HG02884 (cell line): ENCODE measurements around the gene BPIFB1.

Source experiments
- ATAC-seq: cut with Tn5 transposase; IDR thresholded peaks from one replicate; pipeline ENCODE4 v1.9.1; 2021; ENCODE audit warnings: mild to moderate bottlenecking, moderate library complexity; ENCODE audit not compliant: unreplicated experiment

The BPIFB1 gene

DNA sequence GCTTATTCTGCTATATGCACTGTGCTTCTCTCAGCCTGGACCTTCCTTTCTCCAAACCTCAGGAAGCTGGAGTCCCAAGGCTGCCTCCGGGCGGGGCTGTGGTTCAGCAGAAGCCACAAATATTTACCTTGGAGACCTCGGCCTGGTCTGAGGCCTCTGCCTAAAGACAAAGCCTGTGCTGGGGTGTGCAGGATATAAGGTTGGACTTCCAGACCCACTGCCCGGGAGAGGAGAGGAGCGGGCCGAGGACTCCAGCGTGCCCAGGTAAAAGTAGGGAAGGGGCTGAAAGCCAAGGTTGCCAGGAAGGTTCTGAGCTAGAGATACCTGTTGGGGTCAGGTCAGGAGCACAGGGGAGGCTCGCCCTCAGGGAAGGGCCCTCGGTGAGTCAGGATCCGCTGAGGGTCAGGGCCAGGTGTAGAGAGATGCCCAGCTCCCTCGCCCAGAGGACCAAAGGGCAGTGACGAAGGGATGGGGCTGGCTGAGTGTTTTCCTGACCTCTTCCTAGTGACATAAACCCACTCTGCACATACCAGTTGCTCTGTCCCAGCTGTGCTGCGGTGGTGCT, at the start of gene BPIFB1:
Gene BPIFB1 (plus strand): TSS at position 224 of the 565 bp plus-strand sequence. CDS start 2,860 bp downstream, outside the sequence.
- no peak for ATAC-seq

DNA sequence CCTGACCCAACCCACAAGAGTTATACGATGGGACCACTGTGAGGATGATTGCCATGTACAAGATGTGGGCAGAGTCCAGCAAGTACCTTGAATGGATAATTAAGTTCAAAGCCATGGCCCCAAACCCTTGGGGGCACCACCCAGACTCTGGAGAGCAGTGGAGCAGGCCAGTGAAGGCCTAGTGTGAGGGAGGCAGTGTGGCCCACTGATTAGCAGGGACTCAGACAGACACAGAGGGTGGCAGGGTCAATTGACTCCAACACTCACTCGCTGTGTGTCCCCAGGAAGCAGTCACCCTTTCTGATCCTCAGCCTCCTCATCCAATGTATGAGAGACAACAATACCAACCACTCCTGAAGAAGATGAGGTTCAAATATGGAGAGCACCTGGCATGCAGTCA, 49.0 kb upstream of the BPIFB1 start:
- ATAC-seq: no peak

GRCh38 chr20:33235696-33236095, 47.3 kb upstream of the BPIFB1 start, which contains the start of gene BPIFA1:
TSS of gene BPIFA1 (plus strand) at chr20:33235996. CDS start at chr20:33237712, 1,716 bp downstream.
- ATAC-seq: no peak

GRCh38 chr20:33236351-33236750, 46.7 kb upstream of the BPIFB1 start:
- ATAC-seq: no peak

DNA sequence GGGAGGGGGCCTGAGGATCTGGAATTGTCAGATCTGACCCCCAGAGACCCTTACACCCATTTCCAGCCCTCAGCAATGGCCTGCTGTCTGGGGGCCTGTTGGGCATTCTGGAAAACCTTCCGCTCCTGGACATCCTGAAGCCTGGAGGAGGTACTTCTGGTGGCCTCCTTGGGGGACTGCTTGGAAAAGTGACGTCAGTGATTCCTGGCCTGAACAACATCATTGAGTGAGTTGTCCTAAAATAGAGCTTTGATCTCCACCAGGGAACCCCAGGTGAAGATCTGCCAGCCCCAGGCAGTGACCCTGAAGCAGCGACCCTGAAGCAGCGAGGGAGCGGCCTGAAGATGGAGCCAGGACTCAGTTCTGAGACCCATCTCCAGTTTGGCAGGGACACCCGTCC, 45.0 kb upstream of the BPIFB1 start:
- no peak for ATAC-seq

DNA sequence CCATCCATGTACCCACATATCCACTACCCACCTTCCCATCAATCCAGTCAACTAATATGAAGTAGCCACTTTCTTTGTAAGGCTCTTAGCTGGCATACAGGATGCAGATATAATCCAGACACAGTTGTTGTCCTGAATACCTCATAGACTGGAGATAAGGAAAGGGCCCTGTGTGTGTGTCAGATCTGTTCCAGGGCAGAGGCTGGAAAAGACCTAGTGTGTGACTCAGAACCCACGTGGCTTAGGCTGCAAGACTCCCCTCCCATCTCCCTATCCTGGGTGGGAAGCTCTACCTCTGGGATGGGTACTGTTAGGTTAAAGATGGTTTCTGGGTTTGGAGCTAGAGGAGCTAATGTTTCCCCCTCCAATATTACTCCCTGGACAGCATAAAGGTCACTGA, 43.6 kb upstream of the BPIFB1 start:
- no peak for ATAC-seq

GRCh38 chr20:33239979-33240736, 42.9 kb upstream of the BPIFB1 start:
- no peak for ATAC-seq

DNA sequence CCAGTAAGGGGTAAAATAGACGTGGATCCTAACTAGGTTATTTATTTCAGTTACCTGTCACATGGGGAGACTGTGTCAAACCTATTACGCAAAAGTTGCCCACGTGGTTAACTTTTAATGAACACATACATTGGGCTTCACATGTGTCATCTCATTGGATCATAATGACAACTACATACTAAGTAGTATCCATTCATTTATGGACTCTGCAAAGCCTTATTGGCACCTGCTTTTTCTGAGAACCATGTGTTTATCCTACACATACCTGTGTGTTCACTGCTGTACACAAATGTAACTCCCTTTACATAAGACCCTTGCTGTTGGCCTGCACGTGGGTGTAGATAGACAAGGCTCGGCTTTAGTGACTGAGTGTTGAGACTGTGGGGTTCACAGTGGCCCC, 42.1 kb upstream of the BPIFB1 start:
- no peak for ATAC-seq

GRCh38 chr20:33242319-33243100, 40.5 kb upstream of the BPIFB1 start:
- ATAC-seq: no peak

DNA sequence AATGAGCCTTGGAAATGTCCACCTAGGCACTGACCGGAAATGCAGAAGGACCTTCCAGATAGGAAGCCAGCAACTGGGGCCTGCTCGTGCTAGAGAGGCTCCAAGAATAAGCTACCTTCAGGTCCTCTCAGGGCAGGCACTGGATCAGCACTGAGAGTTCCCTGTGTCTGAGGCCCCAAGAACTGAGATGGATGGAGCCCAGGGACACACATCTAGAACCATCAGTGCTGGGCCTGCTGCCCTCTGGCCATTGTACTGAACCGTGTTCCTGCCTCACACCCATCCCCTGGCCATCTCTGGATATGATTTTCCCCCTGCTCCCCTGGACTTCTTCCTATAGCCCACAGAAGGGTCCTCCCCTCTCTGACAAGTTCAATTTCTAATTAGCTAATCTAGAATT, 36.9 kb upstream of the BPIFB1 start:
- ATAC-seq: no peak

DNA sequence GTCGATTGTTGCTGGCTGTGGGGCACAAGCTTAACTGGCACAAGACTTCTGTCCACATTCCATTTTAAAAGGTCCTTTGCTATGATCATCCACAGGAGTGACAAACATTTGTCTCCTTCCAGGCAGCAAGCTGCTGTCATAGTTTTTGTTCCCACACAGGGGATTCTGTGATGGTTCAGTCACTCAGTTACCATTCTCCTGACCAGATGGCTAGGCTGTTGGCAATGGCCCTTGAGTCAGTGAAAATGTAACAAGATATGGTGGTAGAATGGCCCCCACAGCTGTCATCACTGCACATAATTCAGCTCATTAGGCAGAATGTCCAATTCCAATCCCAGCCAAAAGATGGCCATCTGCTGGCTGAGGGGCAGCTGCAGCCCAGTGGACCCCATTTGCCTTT, 33.6 kb upstream of the BPIFB1 start:
- no peak for ATAC-seq

GRCh38 chr20:33250666-33251065, 32.3 kb upstream of the BPIFB1 start:
- no peak for ATAC-seq

DNA sequence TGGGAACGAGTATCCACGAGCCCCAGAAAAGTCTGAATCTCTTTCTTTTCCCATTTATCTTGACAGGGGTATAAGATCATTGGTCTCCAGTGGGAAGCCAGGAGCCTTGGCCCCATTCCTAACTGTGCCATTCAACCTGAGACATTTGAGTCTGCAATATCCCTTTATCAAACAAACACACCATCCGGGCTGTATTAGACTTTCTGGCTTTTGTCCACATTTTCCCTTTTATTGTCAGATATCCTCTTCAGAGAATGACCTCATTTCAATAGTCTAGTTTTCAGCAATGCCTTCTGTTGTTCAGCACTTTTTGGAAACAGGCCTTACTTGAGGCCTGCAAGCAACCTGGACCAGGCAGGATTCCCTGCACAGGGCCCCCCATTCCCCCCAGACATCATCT, 31.5 kb upstream of the BPIFB1 start:
- no peak for ATAC-seq

DNA sequence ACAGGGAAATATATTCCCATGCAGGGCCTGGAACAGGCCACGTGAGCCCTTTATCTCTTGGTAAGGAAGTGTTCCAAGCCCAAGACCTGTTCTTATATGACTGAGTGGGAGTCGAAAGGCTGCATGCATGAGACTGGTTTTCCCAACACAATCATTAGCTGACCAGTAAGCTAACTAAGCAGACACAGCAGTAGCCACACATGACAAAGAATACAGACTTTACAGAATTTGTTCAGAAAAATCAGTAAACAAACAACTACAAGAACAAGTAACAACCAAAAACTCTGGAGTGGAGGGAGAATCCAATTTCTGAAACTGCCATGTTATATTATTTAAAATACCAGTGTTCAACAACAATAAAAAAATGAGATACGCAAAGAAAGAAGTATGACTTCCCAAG, 30.6 kb upstream of the BPIFB1 start:
- ATAC-seq: no peak

DNA sequence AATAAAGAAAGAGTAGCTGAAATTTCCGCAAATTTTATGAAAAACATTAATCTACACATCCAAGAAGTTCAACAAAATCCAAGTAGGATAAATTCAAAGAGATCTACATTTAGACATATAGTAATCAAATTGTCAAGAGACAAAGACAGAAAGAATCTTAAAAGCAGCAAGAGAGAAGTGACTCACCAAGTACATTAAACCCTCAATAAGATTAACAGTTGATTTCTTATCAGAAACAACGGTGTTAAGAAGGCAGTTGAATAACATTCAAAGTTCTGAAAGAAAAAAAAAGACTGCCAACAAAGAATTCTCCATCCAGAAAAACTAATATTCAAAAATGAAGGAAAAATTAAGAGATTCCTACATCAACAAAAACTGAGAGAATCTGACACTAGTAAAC, 28.0 kb upstream of the BPIFB1 start:
- ATAC-seq: no peak

DNA sequence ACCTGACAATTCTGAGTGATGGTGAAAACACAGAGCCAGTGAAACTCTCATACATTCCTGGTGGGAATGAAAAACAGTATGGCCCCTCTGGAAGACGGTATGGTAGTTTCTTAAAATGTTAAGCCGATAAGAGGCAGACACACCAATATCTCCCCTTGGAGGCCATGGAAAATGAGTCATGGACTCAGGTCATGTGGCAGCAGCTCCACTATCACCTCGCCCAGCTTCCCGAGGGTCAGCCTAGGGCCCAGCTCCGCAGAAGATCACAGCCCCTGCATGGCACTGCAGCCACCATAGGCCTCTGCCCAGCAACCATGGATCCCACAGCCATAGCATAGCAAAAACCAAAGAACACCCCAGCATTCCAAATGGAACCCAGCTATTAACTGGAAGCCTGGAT, 25.8 kb upstream of the BPIFB1 start:
- ATAC-seq: no peak

- ATAC-seq: no peak
Measured at GRCh38 chr20:33259371-33259770, 23.6 kb upstream of the BPIFB1 start.

DNA sequence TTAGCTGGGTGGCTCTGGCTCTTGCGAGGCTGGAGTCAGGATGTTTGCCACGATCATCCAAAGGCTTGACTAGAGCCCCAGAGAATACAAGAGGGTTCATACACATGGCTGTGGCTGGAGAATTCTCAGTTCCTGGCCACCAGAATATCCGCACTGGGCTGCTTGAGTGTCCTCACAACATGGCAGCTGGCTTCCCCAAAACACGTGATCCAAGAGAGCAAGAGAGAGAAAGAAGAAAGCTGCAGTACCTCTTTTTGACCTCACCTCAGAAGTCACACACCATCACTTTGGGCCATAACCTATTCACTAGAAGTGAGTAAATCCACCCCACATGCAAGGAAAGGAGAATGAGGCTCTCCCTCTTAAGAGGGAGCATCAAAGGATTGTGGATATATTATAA, 21.5 kb upstream of the BPIFB1 start:
- ATAC-seq: no peak

GRCh38 chr20:33262658-33263065, 20.4 kb upstream of the BPIFB1 start:
- no peak for ATAC-seq

- no peak for ATAC-seq
Measured at GRCh38 chr20:33263784-33264183, 19.2 kb upstream of the BPIFB1 start.

GRCh38 chr20:33267701-33268100, 15.3 kb upstream of the BPIFB1 start:
- no peak for ATAC-seq
